Prostate gland (tissue), 2 donors: ENCODE data around the gene TRAPPC4. TPM values are rescaled to one million over a fixed set of nuclear protein-coding genes. Genes with fewer than 3 reads are reported as not detected.

Experiments used
- DNase-seq: peaks from one replicate; pipeline ENCODE4 v3.0.0-alpha.2; 2019; ENCODE audit warnings: low spot score
- H3K27ac ChIP-seq, 2 donors: fragments of 200-600 bp; sonication (generic); 2 replicates each; pipeline ENCODE4 v1.5.1; 2017 to 2019
- H3K27me3 ChIP-seq: fragments of 200-600 bp; sonication (generic); replicated peaks from 2 replicates; pipeline ENCODE4 v1.5.1; 2019; ENCODE audit not compliant: insufficient read depth
- H3K36me3 ChIP-seq, 2 donors: fragments of 200-600 bp; sonication (generic); 1 replicate in 1 of 2; 2 replicates in 1 of 2; pipeline versions ENCODE4 v1.5.1 to v1.8.1; 2017 to 2019
- H3K4me1 ChIP-seq: fragments of 200-600 bp; sonication (generic); replicated peaks from 2 replicates; pipeline ENCODE4 v1.5.1; 2019
- H3K4me3 ChIP-seq, 2 donors: fragments of 200-600 bp; sonication (generic); 2 replicates each; pipeline ENCODE4 v1.5.1; 2017 to 2019
- H3K9me3 ChIP-seq: fragments of 200-600 bp; sonication (generic); 2 replicates; pipeline ENCODE4 v1.5.1; 2017
- POLR2A ChIP-seq: fragments of 450-650 bp; IDR thresholded peaks from one replicate; pipeline ENCODE4 v1.6.1; 2016; ENCODE audit warnings: antibody characterized with exemption, mild to moderate bottlenecking
- POLR2AphosphoS5 ChIP-seq: sonication (generic); formaldehyde crosslinking; IDR thresholded peaks from one replicate; pipeline ENCODE4 v1.6.1; 2017; ENCODE audit warnings: antibody characterized with exemption
- WGBS: methylation state at CpG from one replicate; pipeline ENCODE4 v1.1.5; 2018; 5-methylcytosine and 5-hydroxymethylcytosine counted together
- intact Hi-C: fragments of 100-400 bp; cut with DNase I; formaldehyde crosslinking; loops from one replicate; pipeline ENCODE4 v1.14.2; 2022
- total RNA-seq, 2 donors: library from RNA; depleted of rRNA; stranded (reverse); fragments of >200 nt; gene quantifications; one replicate each; pipeline ENCODE4 v1.1.0, GENCODE V29; 2016
- TF ChIP-seq, protein P1 (sequence below), 4 experiments: fragments of 200-600 bp in 2 of 4; fragments of 450-650 bp in 2 of 4; sonication (generic) in 2 of 4; IDR thresholded peaks; 1 replicate in 3 of 4; 2 replicates in 1 of 4; pipeline ENCODE4 v1.5.1; 2016 to 2019; ENCODE audit warnings: antibody characterized with exemption in 4 of 4, mild to moderate bottlenecking in 2 of 4, moderate library complexity in 2 of 4

TRAPPC4 gene
- total RNA-seq, 2 donors from 2014 or later, result 79.8 to 83.5 TPM

- TF ChIP-seq POLR2A, result no peak
- TF ChIP-seq POLR2AphosphoS5, result no peak
- H3K36me3 ChIP-seq, result peaks cover 0 to 7% of the 10 kb centered on the region in 2 donors
- intact Hi-C loops, result no loop called here
These were observed 3.1 kb downstream of the TRAPPC4 start for GRCh38 chr11:119021631-119022030.

DNA sequence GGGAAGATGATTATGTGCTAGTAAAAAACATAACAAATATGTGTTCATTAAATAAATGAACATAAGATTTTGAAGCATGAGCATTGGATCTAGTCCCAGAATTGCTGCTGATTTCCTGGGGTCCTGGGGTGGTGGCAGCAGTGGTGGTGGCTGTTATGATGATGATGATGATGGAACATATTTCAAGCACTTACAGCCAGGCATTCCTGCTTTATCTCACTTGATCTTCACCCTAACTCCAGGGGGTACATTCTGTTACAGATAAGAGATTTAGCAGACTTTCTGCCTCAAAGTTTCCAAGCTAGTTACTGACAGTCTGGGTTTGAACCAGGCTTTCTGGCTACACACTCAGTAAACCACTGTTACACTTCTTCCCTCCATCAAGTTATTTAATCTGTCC, 5.2 kb downstream of the TRAPPC4 start:
- no peak overlapping the region for H3K27ac ChIP-seq
- intact Hi-C loops, result no loop called here
- peaks cover 0 to 7% of the 10 kb centered on the region in 2 donors for H3K36me3 ChIP-seq

More at GRCh38 chr11:119021631-119022030, 3.1 kb downstream of the TRAPPC4 start:
- H3K4me1 ChIP-seq, result peaks cover 9% of the 10 kb centered on the region
- H3K27me3 ChIP-seq, result no peaks in the 10 kb centered on the region
- 76% methylated on average over 5 of the region's 5 CpGs for WGBS
- H3K9me3 ChIP-seq, result no peaks in the 10 kb centered on the region
- H3K27ac ChIP-seq, result no peak overlapping the region
- no peak for DNase-seq
- H3K4me3 ChIP-seq, result no peak overlapping the region

DNA sequence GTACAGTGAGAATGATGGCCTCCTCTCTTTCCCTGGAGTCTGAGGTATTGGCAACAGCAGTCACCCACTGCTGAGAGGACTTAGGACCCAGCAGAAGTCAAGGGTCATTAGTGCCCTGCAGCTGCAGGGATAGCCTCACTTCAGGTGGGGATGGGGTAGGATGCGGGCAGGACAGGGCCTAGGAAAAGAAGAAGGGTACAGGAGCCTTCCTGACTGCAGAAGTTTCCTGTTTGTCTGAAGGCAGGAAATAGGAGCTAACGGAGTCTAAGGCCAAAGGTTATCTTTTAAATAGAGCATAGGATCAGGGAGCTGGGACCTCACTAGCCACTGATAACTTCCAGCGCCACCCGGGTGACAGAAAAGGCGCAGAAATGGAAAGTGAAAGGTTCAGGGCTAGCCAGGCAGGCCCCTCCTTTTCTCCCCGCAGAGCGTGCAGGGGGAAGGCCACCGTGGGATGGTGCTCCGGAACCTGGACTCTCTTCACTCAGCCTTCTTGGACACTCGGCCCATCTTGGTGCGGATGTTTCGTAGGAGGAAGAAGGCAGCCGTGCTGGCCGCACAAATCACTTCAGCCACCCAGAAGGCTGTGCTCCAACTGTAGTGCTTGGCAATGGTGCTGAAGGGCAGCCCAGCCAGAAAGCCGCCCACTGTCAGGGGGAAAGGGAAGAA, 6.0 kb downstream of the TRAPPC4 start:
- Histone ChIP-seq H3K27ac (no peak overlapping the region), H3K4me1 (peaks cover 23% of the 10 kb centered on the region), H3K36me3 (peaks cover 0 to 7% of the 10 kb centered on the region in 2 donors), H3K27me3 (no peaks in the 10 kb centered on the region), H3K9me3 (no peaks in the 10 kb centered on the region), H3K4me3 (no peak overlapping the region)
- intact Hi-C loops, result no loop called here
- DNase-seq, result no peak
- TF ChIP-seq POLR2AphosphoS5 (no peak), POLR2A (no peak)
- TF ChIP-seq, protein P1, sequence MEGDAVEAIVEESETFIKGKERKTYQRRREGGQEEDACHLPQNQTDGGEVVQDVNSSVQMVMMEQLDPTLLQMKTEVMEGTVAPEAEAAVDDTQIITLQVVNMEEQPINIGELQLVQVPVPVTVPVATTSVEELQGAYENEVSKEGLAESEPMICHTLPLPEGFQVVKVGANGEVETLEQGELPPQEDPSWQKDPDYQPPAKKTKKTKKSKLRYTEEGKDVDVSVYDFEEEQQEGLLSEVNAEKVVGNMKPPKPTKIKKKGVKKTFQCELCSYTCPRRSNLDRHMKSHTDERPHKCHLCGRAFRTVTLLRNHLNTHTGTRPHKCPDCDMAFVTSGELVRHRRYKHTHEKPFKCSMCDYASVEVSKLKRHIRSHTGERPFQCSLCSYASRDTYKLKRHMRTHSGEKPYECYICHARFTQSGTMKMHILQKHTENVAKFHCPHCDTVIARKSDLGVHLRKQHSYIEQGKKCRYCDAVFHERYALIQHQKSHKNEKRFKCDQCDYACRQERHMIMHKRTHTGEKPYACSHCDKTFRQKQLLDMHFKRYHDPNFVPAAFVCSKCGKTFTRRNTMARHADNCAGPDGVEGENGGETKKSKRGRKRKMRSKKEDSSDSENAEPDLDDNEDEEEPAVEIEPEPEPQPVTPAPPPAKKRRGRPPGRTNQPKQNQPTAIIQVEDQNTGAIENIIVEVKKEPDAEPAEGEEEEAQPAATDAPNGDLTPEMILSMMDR (IDR thresholded peaks at IDR 0.05), result no peak
- 79% methylated on average over 15 of the region's 15 CpGs for WGBS

More for the DNA sequence above, 5.2 kb downstream of the TRAPPC4 start:
- Histone ChIP-seq H3K9me3 (no peaks in the 10 kb centered on the region), H3K4me1 (peaks cover 17% of the 10 kb centered on the region), H3K4me3 (no peak overlapping the region), H3K27me3 (no peaks in the 10 kb centered on the region)
- no peak for DNase-seq
- TF ChIP-seq, protein P1 (IDR thresholded peaks at IDR 0.05), result no peak
- TF ChIP-seq POLR2A (no peak), POLR2AphosphoS5 (no peak)

GRCh38 chr11:119025099-119025473, 6.5 kb downstream of the TRAPPC4 start:
- intact Hi-C loops, result no loop called here
- TF ChIP-seq POLR2AphosphoS5 (no peak), POLR2A (no peak)
- TF ChIP-seq, protein P1 (IDR thresholded peaks at IDR 0.05), result no peak
- Histone ChIP-seq H3K4me1 (peaks cover 23% of the 10 kb centered on the region), H3K4me3 (no peak overlapping the region), H3K36me3 (peaks cover 0 to 7% of the 10 kb centered on the region in 2 donors), H3K27ac (no peak overlapping the region), H3K9me3 (no peaks in the 10 kb centered on the region), H3K27me3 (no peaks in the 10 kb centered on the region)
- WGBS, result 63% methylated on average over 5 of the region's 5 CpGs
- DNase-seq, result no peak

- 86% methylated on average over 5 of the region's 5 CpGs for WGBS
- Histone ChIP-seq H3K4me1 (peaks cover 23% of the 10 kb centered on the region), H3K36me3 (peaks cover 0 to 7% of the 10 kb centered on the region in 2 donors), H3K4me3 (no peak overlapping the region), H3K9me3 (no peaks in the 10 kb centered on the region), H3K27ac (no peak overlapping the region), H3K27me3 (no peaks in the 10 kb centered on the region)
- no peak for DNase-seq
- intact Hi-C loops, result no loop called here
- TF ChIP-seq POLR2AphosphoS5, result no peak
- no peak for TF ChIP-seq POLR2A
- TF ChIP-seq, protein P1 (IDR thresholded peaks at IDR 0.05), result no peak
These were observed 7.0 kb downstream of the TRAPPC4 start for GRCh38 chr11:119025541-119025940.
